Upper lobe of left lung (tissue), 6 donors: ENCODE data around the gene CEP295NL. TPM values are rescaled to one million over a fixed set of nuclear protein-coding genes. Genes with fewer than 3 reads are reported as not detected.

Experiments used
- ATAC-seq, 2 donors: fragments of 200-7000 bp; cut with Tn5 transposase; one replicate each; pipeline ENCODE4 v1.9.1; 2022; ENCODE audit warnings: mild to moderate bottlenecking in 2 of 2, moderate library complexity in 2 of 2; ENCODE audit not compliant: low FRiP score in 2 of 2
- DNase-seq, 2 donors: peaks; one replicate each; pipeline ENCODE4 v3.0.0-alpha.2; 2019 to 2020
- H3K27ac ChIP-seq, 4 donors: fragments of 200-600 bp; sonication (generic); one replicate each; pipeline ENCODE4 v1.5.1; 2016 to 2019
- H3K27me3 ChIP-seq, 4 donors: fragments of 200-600 bp; sonication (generic); one replicate each; pipeline ENCODE4 v1.5.1; 2017 to 2019
- H3K36me3 ChIP-seq, 4 donors: fragments of 200-600 bp; sonication (generic); one replicate each; pipeline ENCODE4 v1.5.1; 2016 to 2019
- H3K4me1 ChIP-seq, 4 donors: fragments of 200-600 bp; sonication (generic); one replicate each; pipeline ENCODE4 v1.5.1; 2018 to 2019
- H3K4me3 ChIP-seq, 4 donors: fragments of 200-600 bp; sonication (generic); one replicate each; pipeline ENCODE4 v1.5.1; 2017 to 2019; ENCODE audit warnings: mild to moderate bottlenecking in 2 of 4, moderate library complexity in 1 of 4
- H3K9me3 ChIP-seq, 4 donors: fragments of 200-600 bp; sonication (generic); one replicate each; pipeline ENCODE4 v1.5.1; 2018 to 2019
- CTCF ChIP-seq, 6 experiments: fragments of 450-650 bp in 4 of 6; fragments of 200-600 bp in 2 of 6; sonication (generic) in 2 of 6; IDR thresholded peaks; one replicate each; pipeline ENCODE4 v1.5.1; 2016 to 2019; ENCODE audit warnings: antibody characterized with exemption in 6 of 6
- EP300 ChIP-seq, 4 donors: sonication (generic); formaldehyde crosslinking; IDR thresholded peaks; one replicate each; pipeline ENCODE4 v1.5.1; 2017; ENCODE audit warnings: antibody characterized with exemption in 4 of 4, control low read depth in 2 of 4
- POLR2A ChIP-seq, 4 donors: fragments of 450-650 bp; IDR thresholded peaks; one replicate each; pipeline ENCODE4 v1.5.1; 2016 to 2017; ENCODE audit warnings: antibody characterized with exemption in 4 of 4, mild to moderate bottlenecking in 2 of 4
- POLR2AphosphoS5 ChIP-seq, 2 donors: sonication (generic); formaldehyde crosslinking; IDR thresholded peaks; one replicate each; pipeline ENCODE4 v1.5.1; 2017; ENCODE audit warnings: antibody characterized with exemption in 2 of 2
- WGBS, 2 donors: methylation state at CpG; one replicate each; pipeline ENCODE4 v1.1.5; 2017 to 2018; 5-methylcytosine and 5-hydroxymethylcytosine counted together
- total RNA-seq, 6 donors: library from RNA; depleted of rRNA in 4 of 6; stranded (reverse); fragments of >200 nt in 4 of 6; gene quantifications; one replicate each; pipeline versions ENCODE4 v1.1.0 to v1.2.1, GENCODE V29; 2016 to 2021
- donor health status: DM: no; HTN: no; CAD: no; lungs with moderate emphysema.
- donor health status: DM: no; HTN: yes; CAD: no; lungs with severe emphysema.

Gene CEP295NL
- total RNA-seq, 6 donors from 2014 or later, result 2.6 to 61.8 (median 4.2) TPM

- no peaks in the 10 kb centered on the region for H3K36me3 ChIP-seq
- 71 to 74% methylated on average over 13 to 20 of the region's 20 CpGs for WGBS, 2 donors
- TF ChIP-seq EP300 (IDR thresholded peaks at IDR 0.05) (no peak), CTCF (IDR thresholded peaks at IDR 0.05) (no peak), POLR2AphosphoS5 (IDR thresholded peaks at IDR 0.05) (no peak), POLR2A (IDR thresholded peaks at IDR 0.05) (no peak)
- H3K27ac ChIP-seq, result peak overlapping the region in 1 of 4 donors; percentile 11
- no peaks in the 10 kb centered on the region for H3K9me3 ChIP-seq
- H3K4me3 ChIP-seq, result no peak overlapping the region
- H3K27me3 ChIP-seq, result no peaks in the 10 kb centered on the region
- DNase-seq (no peak), ATAC-seq (no peak)
- H3K4me1 ChIP-seq, result peaks cover 51 to 88% (median 64%) of the 10 kb centered on the region in 4 donors
Observed at GRCh38 chr17:78919861-78920450, 17.0 kb upstream of the CEP295NL start.

- DNase-seq, result no peak
- H3K36me3 ChIP-seq, result no peaks in the 10 kb centered on the region
- no peaks in the 10 kb centered on the region for H3K9me3 ChIP-seq
- 73 to 75% methylated on average over 9 to 14 of the region's 14 CpGs for WGBS, 2 donors
- peak overlapping the region; percentile 10 to 79 (median 54) for H3K27ac ChIP-seq
- no peaks in the 10 kb centered on the region for H3K27me3 ChIP-seq
- H3K4me3 ChIP-seq, result no peak overlapping the region
- no peak for ATAC-seq
- peaks cover 54 to 87% (median 61%) of the 10 kb centered on the region in 4 donors for H3K4me1 ChIP-seq
- TF ChIP-seq EP300 (IDR thresholded peaks at IDR 0.05) (no peak), POLR2AphosphoS5 (IDR thresholded peaks at IDR 0.05) (no peak), CTCF (IDR thresholded peaks at IDR 0.05) (no peak)
Observed at GRCh38 chr17:78918979-78919378, 16.0 kb upstream of the CEP295NL start.

- Histone ChIP-seq H3K9me3 (no peaks in the 10 kb centered on the region), H3K27ac (peak overlapping the region; percentile 53 to 83 (median 76)), H3K4me1 (peaks cover 44 to 78% (median 55%) of the 10 kb centered on the region in 4 donors), H3K4me3 (peak overlapping the region in 1 of 4 donors; percentile 4), H3K27me3 (no peaks in the 10 kb centered on the region), H3K36me3 (no peaks in the 10 kb centered on the region)
- DNase-seq (no peak), ATAC-seq (no peak)
- WGBS, 2 donors, result 73 to 75% methylated on average over 21 of the region's 21 CpGs
- TF ChIP-seq CTCF (IDR thresholded peaks at IDR 0.05) (no peak), EP300 (IDR thresholded peaks at IDR 0.05) (no peak), POLR2A (IDR thresholded peaks at IDR 0.05) (no peak), POLR2AphosphoS5 (IDR thresholded peaks at IDR 0.05) (no peak)
Observed at GRCh38 chr17:78917451-78918275, 14.7 kb upstream of the CEP295NL start.

GRCh38 chr17:78915872-78916632 is 13.1 kb upstream of the CEP295NL start:
- peak; percentile 69 to 78 for ATAC-seq
- Histone ChIP-seq H3K27ac (peak overlapping the region; percentile 87 to 90 (median 88)), H3K9me3 (no peaks in the 10 kb centered on the region), H3K4me1 (peaks cover 41 to 69% (median 48%) of the 10 kb centered on the region in 4 donors), H3K36me3 (no peaks in the 10 kb centered on the region), H3K4me3 (peak overlapping the region in 1 of 4 donors; percentile 4), H3K27me3 (no peaks in the 10 kb centered on the region)
- no peak for TF ChIP-seq CTCF (IDR thresholded peaks at IDR 0.05)
- peak in 1 of 4 donors; percentile 53 for TF ChIP-seq POLR2A (IDR thresholded peaks at IDR 0.05)
- TF ChIP-seq EP300 (IDR thresholded peaks at IDR 0.05), result peak in 1 of 4 donors; percentile 33
- peak; percentile 37 to 49 for TF ChIP-seq POLR2AphosphoS5 (IDR thresholded peaks at IDR 0.05)
- 59 to 61% methylated on average over 17 of the region's 17 CpGs for WGBS, 2 donors
- peak in 1 of 2 donors; percentile 67 for DNase-seq
